Coronary artery (tissue), 2 donors: Measurements from ENCODE around the gene RPS6KA5.
"Not testable (repeated sequence)": the region's sequence is repeated elsewhere in the genome, so short reads cannot be mapped to it uniquely, and the experiment has no call there.

Source experiments
- DNase-seq: peaks from one replicate; pipeline ENCODE4 v3.0.0-alpha.2; 2017; ENCODE audit warnings: low spot score
- H3K27ac ChIP-seq, 2 donors: fragments of 200-600 bp; sonication (generic); one replicate each; pipeline ENCODE4 v1.5.1; 2016 to 2019
- H3K4me3 ChIP-seq: fragments of 200-600 bp; sonication (generic); 2 replicates; pipeline ENCODE4 v1.5.1; 2016; ENCODE audit warnings: mild to moderate bottlenecking, moderate library complexity
- TF ChIP-seq, protein P1 (sequence below): fragments of 200-600 bp; sonication (generic); IDR thresholded peaks from one replicate; pipeline ENCODE4 v1.5.1; 2019; ENCODE audit warnings: antibody characterized with exemption

Gene RPS6KA5

DNA sequence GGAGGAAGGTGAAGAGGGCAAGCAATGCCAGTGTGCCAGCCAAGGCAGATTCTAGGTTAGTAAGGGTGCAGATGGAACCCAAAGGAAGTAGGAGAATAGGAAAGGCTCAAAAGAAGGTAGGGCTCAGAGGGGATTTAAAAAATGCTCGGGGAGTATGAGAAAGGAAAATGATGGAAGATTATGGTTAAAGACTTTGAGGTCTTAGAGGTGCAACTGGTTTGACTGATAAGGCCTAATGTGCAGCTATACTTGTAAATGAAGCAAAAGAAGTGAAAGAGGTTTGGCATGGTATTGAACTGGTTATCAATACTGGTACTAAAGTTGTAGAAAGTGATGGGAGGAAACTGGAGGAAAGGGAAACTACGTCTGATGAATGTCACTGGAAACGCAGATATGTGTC is 94.7 kb downstream of the RPS6KA5 start:
- DNase-seq: no peak
- Histone ChIP-seq H3K4me3 (no peak overlapping the region), H3K27ac (no peak overlapping the region)
- TF ChIP-seq, protein P1, sequence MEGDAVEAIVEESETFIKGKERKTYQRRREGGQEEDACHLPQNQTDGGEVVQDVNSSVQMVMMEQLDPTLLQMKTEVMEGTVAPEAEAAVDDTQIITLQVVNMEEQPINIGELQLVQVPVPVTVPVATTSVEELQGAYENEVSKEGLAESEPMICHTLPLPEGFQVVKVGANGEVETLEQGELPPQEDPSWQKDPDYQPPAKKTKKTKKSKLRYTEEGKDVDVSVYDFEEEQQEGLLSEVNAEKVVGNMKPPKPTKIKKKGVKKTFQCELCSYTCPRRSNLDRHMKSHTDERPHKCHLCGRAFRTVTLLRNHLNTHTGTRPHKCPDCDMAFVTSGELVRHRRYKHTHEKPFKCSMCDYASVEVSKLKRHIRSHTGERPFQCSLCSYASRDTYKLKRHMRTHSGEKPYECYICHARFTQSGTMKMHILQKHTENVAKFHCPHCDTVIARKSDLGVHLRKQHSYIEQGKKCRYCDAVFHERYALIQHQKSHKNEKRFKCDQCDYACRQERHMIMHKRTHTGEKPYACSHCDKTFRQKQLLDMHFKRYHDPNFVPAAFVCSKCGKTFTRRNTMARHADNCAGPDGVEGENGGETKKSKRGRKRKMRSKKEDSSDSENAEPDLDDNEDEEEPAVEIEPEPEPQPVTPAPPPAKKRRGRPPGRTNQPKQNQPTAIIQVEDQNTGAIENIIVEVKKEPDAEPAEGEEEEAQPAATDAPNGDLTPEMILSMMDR: no peak

GRCh38 chr14:90963343-90963742 is 97.1 kb downstream of the RPS6KA5 start:
- H3K27ac ChIP-seq: no peak overlapping the region
- DNase-seq: no peak
- TF ChIP-seq, protein P1: no peak
- no peak overlapping the region for H3K4me3 ChIP-seq

DNA sequence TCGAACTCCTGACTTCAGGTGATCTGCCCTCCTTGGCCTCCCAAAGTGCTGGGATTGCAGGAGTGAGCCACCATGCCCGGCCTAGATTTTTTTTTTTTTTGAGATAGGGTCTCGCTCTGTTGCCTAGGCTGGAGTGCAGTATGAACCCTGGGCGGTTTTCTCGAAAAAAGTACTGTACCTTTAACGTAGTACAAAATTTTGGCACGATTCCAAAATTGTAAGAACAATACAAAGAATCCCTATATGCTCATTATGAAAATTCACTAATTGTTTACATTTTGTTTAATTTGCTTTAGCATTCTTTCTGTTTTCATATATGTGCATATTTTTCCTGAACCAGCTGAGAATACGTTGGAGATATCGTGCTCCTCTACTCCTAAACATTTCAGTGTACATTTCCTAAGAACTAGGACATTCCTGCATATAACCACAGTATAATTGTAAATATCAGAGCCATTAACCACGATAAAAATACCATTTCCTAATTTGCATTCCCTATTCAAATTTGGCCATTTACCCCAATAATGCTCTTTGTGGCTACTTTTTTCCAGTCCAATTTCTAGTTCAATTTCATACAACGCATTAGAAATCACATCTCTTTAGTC is 97.8 kb downstream of the RPS6KA5 start:
- no peak overlapping the region for H3K27ac ChIP-seq
- TF ChIP-seq, protein P1: no peak
- no peak for DNase-seq
- H3K4me3 ChIP-seq: no peak overlapping the region

DNA sequence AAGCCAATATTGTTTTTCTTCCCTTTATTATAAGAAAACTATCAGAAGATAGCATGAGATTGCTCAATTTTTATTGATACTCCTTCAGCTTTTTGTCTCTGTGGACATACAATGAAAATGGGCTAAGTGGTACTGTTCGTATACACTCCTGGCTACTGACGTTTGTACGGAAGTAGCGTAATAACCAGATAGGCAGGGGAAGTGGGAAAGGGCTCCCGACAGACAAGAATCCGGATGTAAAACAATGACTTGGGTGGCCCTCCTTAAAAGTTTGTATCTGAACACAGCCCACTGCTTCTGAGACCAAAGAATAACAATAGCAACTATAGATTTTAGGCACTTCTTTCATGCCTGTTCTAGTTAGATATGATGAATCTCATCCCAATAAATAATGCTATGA is 99.6 kb downstream of the RPS6KA5 start:
- H3K27ac ChIP-seq: no peak overlapping the region
- no peak for DNase-seq
- no peak overlapping the region for H3K4me3 ChIP-seq
- TF ChIP-seq, protein P1: no peak

- no peak overlapping the region for H3K27ac ChIP-seq
- TF ChIP-seq, protein P1: no peak
Observed at GRCh38 chr14:90959344-90959743, 101.1 kb downstream of the RPS6KA5 start.

DNA sequence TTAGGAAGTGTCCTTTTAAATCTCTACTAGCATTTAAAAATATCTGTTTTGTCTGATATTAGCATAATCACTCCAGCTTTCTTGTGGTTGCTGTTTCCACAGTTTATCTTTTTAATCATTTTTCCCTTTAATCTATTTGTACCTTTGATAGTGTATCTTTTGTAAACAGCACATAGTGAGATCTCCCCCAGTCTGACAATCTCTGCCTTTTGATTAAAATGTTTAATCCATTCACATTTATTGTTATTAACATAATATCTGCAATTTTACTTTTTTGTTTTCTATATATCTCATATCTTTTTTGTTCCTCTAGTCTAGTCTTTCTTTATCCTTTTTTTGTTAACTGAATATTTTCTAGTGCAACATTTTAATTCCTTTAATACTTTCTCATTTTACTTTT is 104.2 kb downstream of the RPS6KA5 start:
- no peak for DNase-seq
- TF ChIP-seq, protein P1: no peak
- Histone ChIP-seq H3K27ac (no peak overlapping the region), H3K4me3 (no peak overlapping the region)

More at GRCh38 chr14:90959344-90959743, 101.1 kb downstream of the RPS6KA5 start:
- H3K4me3 ChIP-seq: no peak overlapping the region
- no peak for DNase-seq

DNA sequence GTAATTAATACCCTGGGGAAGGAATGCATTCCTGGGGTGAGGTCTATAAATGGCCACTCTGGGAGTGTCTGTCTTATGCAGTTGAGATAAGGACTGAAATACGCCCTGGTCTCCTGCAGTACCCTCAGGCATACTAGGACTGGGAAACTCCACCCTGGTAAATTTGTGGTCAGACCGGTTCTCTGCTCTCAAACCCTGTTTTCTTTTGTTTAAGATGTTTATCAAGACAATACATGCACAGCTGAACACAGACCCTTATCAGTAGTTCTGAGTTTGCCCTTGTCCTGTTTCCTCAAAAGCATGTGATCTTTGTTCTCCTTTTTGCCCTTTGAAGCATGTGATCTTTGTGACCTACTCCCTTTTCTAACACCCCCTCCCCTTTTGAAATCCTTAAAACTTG is 106.8 kb downstream of the RPS6KA5 start:
- not testable (repeated sequence) for H3K27ac ChIP-seq, H3K4me3 ChIP-seq, DNase-seq

- TF ChIP-seq, protein P1: no peak
- DNase-seq: no peak
- H3K4me3 ChIP-seq: no peak overlapping the region
- H3K27ac ChIP-seq: no peak overlapping the region
Observed at GRCh38 chr14:90943367-90943766, 117.1 kb downstream of the RPS6KA5 start.
